Smooth muscle cell (in vitro differentiated cells): ENCODE data around the gene RNF223. TPM values are rescaled to one million over a fixed set of nuclear protein-coding genes. Genes with fewer than 3 reads are reported as not detected.
A peak's percentile ranks its signal among the peaks of the same experiment; 100 is the strongest.
"Not testable (repeated sequence)": the region's sequence is repeated elsewhere in the genome, so short reads cannot be mapped to it uniquely, and the experiment has no call there.

ENCODE experiments used
- DNase-seq: peaks from one replicate; lab custom pipeline; 2025; ENCODE audit not compliant: unreplicated experiment; lab: John Stamatoyannopoulos, UW
- H2AFZ ChIP-seq: fragments of 200-600 bp; sonication (generic); 2 replicates; pipeline ENCODE4 v1.6.0; 2016; ENCODE audit warnings: antibody characterized with exemption, low read depth, mild to moderate bottlenecking
- H3F3A ChIP-seq: fragments of 200-600 bp; sonication (generic); 2 replicates; pipeline ENCODE4 v1.6.0; 2017; ENCODE audit warnings: antibody characterized with exemption, low read depth
- H3K27ac ChIP-seq: fragments of 200-600 bp; sonication (generic); 2 replicates; pipeline ENCODE4 v1.5.1; 2016; ENCODE audit warnings: low read depth, mild to moderate bottlenecking
- H3K27me3 ChIP-seq: fragments of 200-600 bp; sonication (generic); 2 replicates; pipeline ENCODE4 v1.6.1; 2016; ENCODE audit warnings: low read depth, mild to moderate bottlenecking
- H3K36me3 ChIP-seq: fragments of 200-600 bp; sonication (generic); 2 replicates; pipeline ENCODE4 v1.5.1; 2016; ENCODE audit warnings: low read depth
- H3K4me1 ChIP-seq: fragments of 200-600 bp; sonication (generic); 2 replicates; pipeline ENCODE4 v1.5.1; 2016; ENCODE audit warnings: low read depth
- H3K4me2 ChIP-seq: fragments of 200-600 bp; sonication (generic); 2 replicates; pipeline ENCODE4 v1.6.0; 2016; ENCODE audit warnings: mild to moderate bottlenecking
- H3K4me3 ChIP-seq: fragments of 200-600 bp; sonication (generic); 2 replicates; pipeline ENCODE4 v1.5.1; 2016; ENCODE audit warnings: mild to moderate bottlenecking
- H3K79me2 ChIP-seq: fragments of 200-600 bp; sonication (generic); 2 replicates; pipeline ENCODE4 v1.6.0; 2016; ENCODE audit warnings: low read depth, mild to moderate bottlenecking
- H3K9ac ChIP-seq: fragments of 200-600 bp; sonication (generic); 2 replicates; pipeline ENCODE4 v1.6.0; 2016; ENCODE audit warnings: low read depth
- H3K9me3 ChIP-seq: fragments of 200-600 bp; sonication (generic); replicated peaks from 2 replicates; pipeline ENCODE4 v1.5.1; 2016; ENCODE audit warnings: low read depth
- H4K20me1 ChIP-seq: fragments of 200-600 bp; sonication (generic); 2 replicates; pipeline ENCODE4 v1.6.0; 2016; ENCODE audit warnings: low read depth
- WGBS: methylation state at CpG from one replicate; pipeline ENCODE4 v1.1.7; 2016; ENCODE audit warnings: low lambda C conversion rate; 5-methylcytosine and 5-hydroxymethylcytosine counted together
- polyA plus RNA-seq: library from polyadenylated mRNA; unstranded; fragments of >200 nt; fragmentation: Nextera tagmentation; extraction: Ambion mirVana; gene quantifications from 2 replicates; pipeline ENCODE4 v1.2.1, GENCODE V29; 2016
- total RNA-seq: library from RNA; depleted of rRNA; stranded (reverse); fragments of >200 nt; gene quantifications from 2 replicates; pipeline ENCODE4 v1.2.3, GENCODE V29; 2014
- TF ChIP-seq, protein P1 (sequence below): fragments of 200-600 bp; sonication (generic); IDR thresholded peaks from 2 replicates; pipeline ENCODE4 v1.5.1; 2017; ENCODE audit warnings: borderline replicate concordance, mild to moderate bottlenecking, antibody characterized with exemption; ENCODE audit not compliant: insufficient read depth, poor library complexity, severe bottlenecking

Gene RNF223
- total and polyA plus RNA-seq, 2 experiments from 2014 or later: 1.6 to 4.3 TPM

DNA sequence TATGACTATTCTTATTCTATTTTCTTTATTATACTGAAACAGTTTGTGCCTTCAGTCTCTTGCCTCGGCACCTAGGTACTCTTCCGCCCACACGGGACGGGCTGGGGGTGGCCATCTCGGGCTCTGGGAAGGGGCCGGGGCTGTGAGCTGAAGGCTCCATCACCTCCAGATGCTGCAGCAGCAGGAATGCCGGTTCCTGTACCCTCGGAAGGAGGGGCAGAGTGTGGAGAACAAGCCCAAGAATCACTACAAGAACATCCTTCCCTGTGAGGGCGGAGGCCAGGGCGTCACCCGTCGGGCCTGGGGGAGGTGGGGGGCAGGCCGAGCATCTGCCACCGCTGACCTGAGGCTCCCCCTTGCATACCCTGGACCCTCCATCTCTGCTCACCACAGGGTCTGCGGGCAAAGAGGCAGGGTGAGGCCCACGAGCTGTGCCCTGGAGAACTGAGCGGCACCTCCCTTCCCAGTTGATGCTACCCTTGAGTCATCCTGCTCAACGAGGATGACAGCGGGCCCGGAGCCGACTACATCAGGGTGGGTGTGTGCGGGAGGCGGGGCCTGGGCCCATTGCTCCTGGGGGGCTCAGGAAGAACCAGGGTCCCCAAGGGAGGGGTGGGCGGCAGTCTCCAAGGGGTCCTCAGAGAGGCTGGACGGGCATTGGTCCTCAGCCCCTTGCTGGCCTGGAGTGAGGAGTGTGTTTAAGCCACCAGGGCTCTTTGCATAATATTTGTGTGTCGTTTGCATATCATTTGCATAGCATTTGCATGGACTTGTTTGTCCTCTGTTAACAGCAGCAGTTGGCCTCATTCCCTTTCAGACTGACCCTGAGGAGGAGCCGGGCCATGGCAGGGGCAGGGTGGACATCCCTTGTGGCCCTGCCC, 7.5 kb downstream of the RNF223 start:
- no peak overlapping the region for H3K4me2 ChIP-seq
- no peak overlapping the region for H3K9ac ChIP-seq
- H3K9me3 ChIP-seq: no peaks in the 10 kb centered on the region
- no peaks in the 10 kb centered on the region for H3F3A ChIP-seq
- TF ChIP-seq, protein P1, sequence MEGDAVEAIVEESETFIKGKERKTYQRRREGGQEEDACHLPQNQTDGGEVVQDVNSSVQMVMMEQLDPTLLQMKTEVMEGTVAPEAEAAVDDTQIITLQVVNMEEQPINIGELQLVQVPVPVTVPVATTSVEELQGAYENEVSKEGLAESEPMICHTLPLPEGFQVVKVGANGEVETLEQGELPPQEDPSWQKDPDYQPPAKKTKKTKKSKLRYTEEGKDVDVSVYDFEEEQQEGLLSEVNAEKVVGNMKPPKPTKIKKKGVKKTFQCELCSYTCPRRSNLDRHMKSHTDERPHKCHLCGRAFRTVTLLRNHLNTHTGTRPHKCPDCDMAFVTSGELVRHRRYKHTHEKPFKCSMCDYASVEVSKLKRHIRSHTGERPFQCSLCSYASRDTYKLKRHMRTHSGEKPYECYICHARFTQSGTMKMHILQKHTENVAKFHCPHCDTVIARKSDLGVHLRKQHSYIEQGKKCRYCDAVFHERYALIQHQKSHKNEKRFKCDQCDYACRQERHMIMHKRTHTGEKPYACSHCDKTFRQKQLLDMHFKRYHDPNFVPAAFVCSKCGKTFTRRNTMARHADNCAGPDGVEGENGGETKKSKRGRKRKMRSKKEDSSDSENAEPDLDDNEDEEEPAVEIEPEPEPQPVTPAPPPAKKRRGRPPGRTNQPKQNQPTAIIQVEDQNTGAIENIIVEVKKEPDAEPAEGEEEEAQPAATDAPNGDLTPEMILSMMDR: no peak
- peaks cover 27% of the 10 kb centered on the region for H3K4me1 ChIP-seq
- no peaks in the 10 kb centered on the region for H3K27me3 ChIP-seq
- DNase-seq: no peak
- no peaks in the 10 kb centered on the region for H3K36me3 ChIP-seq
- H3K79me2 ChIP-seq: no peaks in the 10 kb centered on the region
- no peak overlapping the region for H2AFZ ChIP-seq
- WGBS: 71% methylated on average over 21 of the region's 27 CpGs
- no peak overlapping the region for H3K4me3 ChIP-seq
- no peak overlapping the region for H3K27ac ChIP-seq
- no peaks in the 10 kb centered on the region for H4K20me1 ChIP-seq

DNA sequence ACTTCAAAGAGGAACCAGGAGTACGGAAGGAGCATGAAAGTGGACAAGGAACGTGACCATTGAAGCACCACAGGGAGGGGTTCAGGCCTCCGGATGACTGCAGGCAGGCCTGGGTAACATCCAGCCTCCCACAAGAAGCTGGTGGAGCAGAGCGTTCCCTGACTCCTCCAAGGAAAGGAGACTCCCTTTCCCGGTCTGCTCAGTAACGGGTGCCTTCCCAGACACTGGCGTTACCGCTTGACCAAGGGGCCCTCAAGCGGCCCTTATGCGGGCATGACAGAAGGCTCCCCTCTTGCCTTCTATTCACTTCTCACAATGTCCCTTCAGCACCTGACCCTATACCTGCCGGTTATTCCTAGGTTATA, 8.2 kb downstream of the RNF223 start:
- not testable (repeated sequence) for H3K27ac ChIP-seq, H3F3A ChIP-seq, H3K27me3 ChIP-seq, H3K79me2 ChIP-seq, H3K36me3 ChIP-seq, DNase-seq, H4K20me1 ChIP-seq, H3K9ac ChIP-seq, H3K4me3 ChIP-seq, H2AFZ ChIP-seq, H3K9me3 ChIP-seq, H3K4me2 ChIP-seq
- WGBS: 75% methylated on average over 11 of the region's 11 CpGs
- H3K4me1 ChIP-seq: peaks cover 27% of the 10 kb centered on the region

DNA sequence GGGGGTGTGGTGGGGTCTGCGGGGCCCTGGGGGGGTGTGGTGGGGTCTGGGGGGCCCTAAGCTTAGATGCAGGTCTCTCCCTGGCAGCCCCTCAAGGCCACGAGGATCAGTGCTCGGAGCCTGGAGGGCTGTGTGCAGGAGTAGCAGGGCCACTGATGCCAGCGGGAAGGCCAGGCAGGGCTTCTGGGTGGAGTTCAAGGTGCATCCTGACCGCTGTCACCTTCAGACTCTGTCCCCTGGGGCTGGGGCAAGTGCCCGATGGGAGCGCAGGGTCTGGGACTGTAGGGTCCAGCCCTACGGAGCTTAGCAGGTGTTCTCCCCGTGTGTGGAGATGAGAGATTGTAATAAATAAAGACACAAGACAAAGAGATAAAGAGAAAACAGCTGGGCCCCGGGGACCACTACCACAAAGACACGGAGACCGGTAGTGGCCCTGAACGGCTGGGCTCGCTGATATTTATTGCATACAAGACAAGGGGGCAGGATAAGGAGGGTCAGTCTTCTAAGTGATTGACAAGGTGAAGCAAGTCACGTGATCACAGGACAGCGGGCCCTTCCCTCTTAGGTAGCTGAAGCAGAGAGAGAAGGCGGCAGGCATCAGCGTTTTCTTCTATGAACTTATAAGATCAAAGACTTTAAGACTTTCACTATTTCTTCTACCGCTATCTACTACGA, 8.7 kb downstream of the RNF223 start:
- H3K9ac ChIP-seq: no peak overlapping the region
- H3K36me3 ChIP-seq: no peaks in the 10 kb centered on the region
- no peaks in the 10 kb centered on the region for H3F3A ChIP-seq
- peaks cover 27% of the 10 kb centered on the region for H3K4me1 ChIP-seq
- no peaks in the 10 kb centered on the region for H4K20me1 ChIP-seq
- H3K4me2 ChIP-seq: no peak overlapping the region
- H2AFZ ChIP-seq: no peak overlapping the region
- no peak for DNase-seq
- H3K4me3 ChIP-seq: no peak overlapping the region
- H3K9me3 ChIP-seq: no peaks in the 10 kb centered on the region
- H3K79me2 ChIP-seq: no peaks in the 10 kb centered on the region
- 75% methylated on average over 18 of the region's 20 CpGs for WGBS
- peaks cover 2% of the 10 kb centered on the region for H3K27me3 ChIP-seq
- TF ChIP-seq, protein P1: no peak
- no peak overlapping the region for H3K27ac ChIP-seq

DNA sequence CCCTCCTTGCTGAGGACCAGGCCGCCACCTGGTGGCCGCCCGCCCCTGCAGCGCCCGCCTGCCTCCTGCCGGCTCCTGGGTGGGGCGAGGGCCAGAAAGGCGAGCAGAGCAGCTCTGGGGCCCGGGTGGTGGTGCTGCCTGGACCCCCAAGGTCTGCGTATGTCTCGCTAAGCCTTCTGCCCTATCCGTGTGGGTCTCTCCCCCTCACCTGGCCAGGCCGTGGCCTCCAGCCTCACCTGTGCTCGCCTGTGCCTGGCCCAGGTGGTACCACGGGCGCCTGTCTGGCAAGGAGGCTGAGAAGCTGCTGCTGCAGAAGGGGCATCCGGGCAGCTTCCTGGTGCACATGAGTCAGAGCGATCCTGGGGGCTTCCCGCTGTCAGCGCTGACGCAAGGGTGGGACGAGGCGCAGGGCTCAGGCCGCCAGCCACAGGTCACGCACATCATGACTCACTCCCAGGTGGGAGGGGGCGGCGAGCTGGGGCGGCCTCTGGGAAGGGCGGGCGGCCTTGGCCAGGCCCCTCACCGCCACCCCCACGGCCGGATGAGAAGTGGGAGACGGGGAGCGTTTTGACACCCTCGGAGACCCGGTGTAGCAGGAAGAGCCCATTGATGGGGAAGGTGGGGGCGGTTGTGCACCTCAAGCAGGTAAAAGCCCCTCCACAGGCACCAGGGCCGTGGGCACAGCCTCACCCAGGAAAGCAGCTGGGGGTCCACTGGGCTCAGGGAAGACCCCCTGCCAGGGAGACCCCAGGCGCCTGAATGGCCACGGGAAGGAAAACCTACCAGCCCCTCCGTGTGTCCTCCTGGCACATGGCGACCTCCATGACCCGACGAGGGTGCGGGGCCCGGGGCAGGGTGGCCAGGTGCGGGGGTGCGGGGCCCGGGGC, 9.9 kb downstream of the RNF223 start:
- Histone ChIP-seq H3F3A (no peaks in the 10 kb centered on the region), H4K20me1 (no peaks in the 10 kb centered on the region), H3K27ac (peak overlapping the region; percentile 79), H3K79me2 (no peaks in the 10 kb centered on the region), H3K4me2 (peak overlapping the region; percentile 81), H2AFZ (no peak overlapping the region), H3K4me3 (peak overlapping the region; percentile 37), H3K9ac (peak overlapping the region; percentile 81), H3K27me3 (peaks cover 9% of the 10 kb centered on the region), H3K36me3 (no peaks in the 10 kb centered on the region), H3K9me3 (no peaks in the 10 kb centered on the region), H3K4me1 (peaks cover 24% of the 10 kb centered on the region)
- peak; percentile 78 for DNase-seq
- 5% methylated on average over 33 of the region's 50 CpGs for WGBS
- TF ChIP-seq, protein P1: peak; percentile 64
